HG03280 (cell line): ENCODE measurements around the gene STUB1.

ENCODE experiments used
- ATAC-seq: cut with Tn5 transposase; IDR thresholded peaks from one replicate; pipeline ENCODE4 v1.9.1; 2021; ENCODE audit warnings: mild to moderate bottlenecking, moderate library complexity; ENCODE audit not compliant: unreplicated experiment

The STUB1 gene

GRCh38 chr16:722835-723633 is 42.8 kb downstream of the STUB1 start:
- no peak for ATAC-seq

- ATAC-seq, result no peak
Observed at GRCh38 chr16:723695-724094, 43.5 kb downstream of the STUB1 start.

GRCh38 chr16:724188-725040 is 44.2 kb downstream of the STUB1 start:
- no peak for ATAC-seq

GRCh38 chr16:725041-725376 is 44.8 kb downstream of the STUB1 start:
- ATAC-seq, result no peak

- no peak for ATAC-seq
Observed at GRCh38 chr16:725463-726187, 45.4 kb downstream of the STUB1 start.

GRCh38 chr16:726188-726437 is 45.9 kb downstream of the STUB1 start:
- no peak for ATAC-seq

- ATAC-seq, result no peak
Observed at GRCh38 chr16:726438-727290, 46.5 kb downstream of the STUB1 start, which contains the start of the genes CCDC78 and HAGHL. CCDC78 (minus strand) TSS chr16:726443; CDS start chr16:726367, 76 bp downstream. HAGHL (plus strand) TSS chr16:727106; CDS start chr16:727510, 404 bp downstream.

- no peak for ATAC-seq
Observed at GRCh38 chr16:727291-727977, 47.2 kb downstream of the STUB1 start.

- ATAC-seq, result no peak
Observed at GRCh38 chr16:728131-728889, 48.1 kb downstream of the STUB1 start.

GRCh38 chr16:728890-729744 is 48.9 kb downstream of the STUB1 start:
- ATAC-seq, result no peak

GRCh38 chr16:729768-730665 is 49.8 kb downstream of the STUB1 start:
- no peak for ATAC-seq

GRCh38 chr16:730666-731509 is 50.7 kb downstream of the STUB1 start:
- ATAC-seq, result no peak

- ATAC-seq, result no peak
Observed at GRCh38 chr16:732332-732731, 52.1 kb downstream of the STUB1 start.
